ENCODE results near the gene HAUS8. TPM values are rescaled to one million over a fixed set of nuclear protein-coding genes. Genes with fewer than 3 reads are reported as not detected.

Gene HAUS8
- total and polyA plus RNA-seq, 2 of the 13 experiments (the other 11 are each of a cell fraction or from before 2014, with no cell fraction given) = 7.8 to 17.5 TPM

GRCh38 chr19:17041976-17042375, 33.3 kb downstream of the HAUS8 start:
- POLR2A ChIA-PET = no interaction called here
- Histone ChIP-seq H3K79me2 (ENCODE audit: insufficient read depth, low read length) (no peaks in the 10 kb centered on the region), H3K9me3 (ENCODE audit: low read length) (no peaks in the 10 kb centered on the region), H3K4me3 (replicated peaks in 1 of 3; ENCODE audit: insufficient read depth in 1 of 3, low read depth in 2 of 3, low read length in 3 of 3) (peak overlapping the region in 1 of 3 experiments; percentile 44; a peak in 1 of 6 replicates), H3K4me1 (ENCODE audit: insufficient read depth, low read length) (peaks cover 14% of the 10 kb centered on the region; the same call in 1 of the 2 replicates), H3K36me3 (replicated peaks in 1 of 2; ENCODE audit: control insufficient read depth in 1 of 2, insufficient read depth in 2 of 2, low read length in 2 of 2) (no peaks in the 10 kb centered on the region), H2AFZ (ENCODE audit: low read length) (no peak overlapping the region), H3K27me3 (ENCODE audit: control insufficient read depth in 1 of 2, insufficient read depth in 2 of 2, low read length in 2 of 2) (peaks cover 2 to 15% of the 10 kb centered on the region in 2 experiments; a peak in 2 of 5 replicates), H3K9ac (ENCODE audit: insufficient read depth, low read depth, low read length) (no peak overlapping the region), H3K4me2 (ENCODE audit: low read depth, low read length) (peak overlapping the region; percentile 65), H4K20me1 (ENCODE audit: insufficient read depth, low read length) (no peaks in the 10 kb centered on the region), H3K27ac (ENCODE audit: extremely low read length, insufficient read depth, low read length) (no peak overlapping the region)
- intact Hi-C loops (cut with micrococcal nuclease; ENCODE audit: unreplicated experiment) = no loop called here
- TF ChIP-seq ATF6 (CRISPR knock-in tag; conservative IDR thresholded peaks at IDR 0.05) (no peak), NFKB2 (CRISPR knock-in tag; IDR thresholded peaks at IDR 0.05; ENCODE audit: borderline replicate concordance) (no peak)
- in situ Hi-C loops (cut with HindIII; ENCODE audit: extremely low pct_ligation_motif_present, low pct_unique_long_range_greater_than_20kb) = no loop called here
- BruUV-seq (replicated peaks) = no TSS peak
- FAIRE-seq = no peak
- DNase-seq (ENCODE audit: low spot score) = no peak
- peak; percentile 19; the same call in 1 of the 3 replicates for ATAC-seq
- 23% methylated on average over 9 of the region's 11 CpGs for WGBS (ENCODE audit: low lambda C conversion rate)
- CTCF ChIA-PET (ENCODE audit: low intra/inter-chr PET ratio, low total read pairs) = no interaction called here

GRCh38 chr19:17037966-17038500, 37.2 kb downstream of the HAUS8 start:
- no peak for DNase-seq (ENCODE audit: low spot score)
- Histone ChIP-seq H3K79me2 (ENCODE audit: insufficient read depth, low read length) (no peaks in the 10 kb centered on the region), H3K4me2 (ENCODE audit: low read depth, low read length) (no peak overlapping the region), H3K9me3 (ENCODE audit: low read length) (no peaks in the 10 kb centered on the region), H3K9ac (ENCODE audit: insufficient read depth, low read depth, low read length) (no peak overlapping the region), H2AFZ (ENCODE audit: low read length) (no peak overlapping the region), H4K20me1 (ENCODE audit: insufficient read depth, low read length) (no peaks in the 10 kb centered on the region), H3K4me1 (ENCODE audit: insufficient read depth, low read length) (peaks cover 14% of the 10 kb centered on the region; the same call in 1 of the 2 replicates), H3K27me3 (ENCODE audit: control insufficient read depth in 1 of 2, insufficient read depth in 2 of 2, low read length in 2 of 2) (peaks cover 2 to 15% of the 10 kb centered on the region in 2 experiments; a peak in 2 of 5 replicates), H3K27ac (ENCODE audit: extremely low read length, insufficient read depth, low read length) (no peak overlapping the region), H3K36me3 (replicated peaks in 1 of 2; ENCODE audit: control insufficient read depth in 1 of 2, insufficient read depth in 2 of 2, low read length in 2 of 2) (no peaks in the 10 kb centered on the region), H3K4me3 (replicated peaks in 1 of 3; ENCODE audit: insufficient read depth in 1 of 3, low read depth in 2 of 3, low read length in 3 of 3) (no peak overlapping the region)
- ChIA-PET CTCF (ENCODE audit: low intra/inter-chr PET ratio, low total read pairs) (no interaction called here), POLR2A (no interaction called here)
- 24% methylated on average over 7 of the region's 15 CpGs for WGBS (ENCODE audit: low lambda C conversion rate)
- TF ChIP-seq PBX2 (CRISPR knock-in tag; IDR thresholded peaks at IDR 0.05) = no peak
- TF ChIP-seq ZNF30 (CRISPR knock-in tag; IDR thresholded peaks at IDR 0.05) = no peak
- no peak for FAIRE-seq
- in situ Hi-C loops (cut with HindIII; ENCODE audit: extremely low pct_ligation_motif_present, low pct_unique_long_range_greater_than_20kb) = no loop called here
- no peak; the same call in 2 of the 3 replicates for ATAC-seq
- intact Hi-C loops (cut with micrococcal nuclease; ENCODE audit: unreplicated experiment) = no loop called here
- no TSS peak for BruUV-seq (replicated peaks)

Measured in HepG2 (cell line).